C4-2B (cell line): ENCODE data around the gene TNFRSF13B.
A peak's percentile ranks its signal among the peaks of the same experiment; 100 is the strongest.

ENCODE experiments used
- H3K27ac ChIP-seq: fragments of 450-650 bp; 2 replicates; pipeline ENCODE4 v1.5.1; 2017
- CTCF ChIP-seq: fragments of 450-650 bp; conservative IDR thresholded peaks from 2 replicates; pipeline ENCODE4 v1.5.1; 2017; ENCODE audit warnings: mild to moderate bottlenecking
- ZFX ChIP-seq: fragments of 450-650 bp; IDR thresholded peaks from 2 replicates; pipeline ENCODE4 v1.6.1; 2017

The TNFRSF13B gene

GRCh38 chr17:16915752-16916556 lies 56.0 kb downstream of the TNFRSF13B start:
- TF ChIP-seq ZFX (no peak), CTCF (peak; percentile 77)
- H3K27ac ChIP-seq, result no peak overlapping the region

GRCh38 chr17:16913463-16913862 lies 58.5 kb downstream of the TNFRSF13B start:
- TF ChIP-seq CTCF, result no peak
- no peak for TF ChIP-seq ZFX
- H3K27ac ChIP-seq, result no peak overlapping the region

- H3K27ac ChIP-seq, result no peak overlapping the region
- TF ChIP-seq CTCF (no peak), ZFX (no peak)
Observed at GRCh38 chr17:16912021-16912962, 59.6 kb downstream of the TNFRSF13B start.

- H3K27ac ChIP-seq, result no peak overlapping the region
Observed at GRCh38 chr17:16911141-16911937, 60.6 kb downstream of the TNFRSF13B start.

GRCh38 chr17:16910341-16910740 lies 61.6 kb downstream of the TNFRSF13B start:
- TF ChIP-seq ZFX, result no peak
- TF ChIP-seq CTCF, result no peak

More at GRCh38 chr17:16911141-16911937, 60.6 kb downstream of the TNFRSF13B start:
- TF ChIP-seq CTCF (no peak), ZFX (no peak)

GRCh38 chr17:16909472-16910246 lies 62.3 kb downstream of the TNFRSF13B start:
- H3K27ac ChIP-seq, result no peak overlapping the region
- TF ChIP-seq CTCF (no peak), ZFX (no peak)

More at GRCh38 chr17:16910341-16910740, 61.6 kb downstream of the TNFRSF13B start:
- no peak overlapping the region for H3K27ac ChIP-seq
